SK-N-DZ (cell line): ENCODE measurements around the gene RNF212.

Experiments
- DNase-seq: peaks from one replicate; pipeline ENCODE4 v3.0.0-alpha.2; 2015; ENCODE audit warnings: low spot score

RNF212 gene

DNA sequence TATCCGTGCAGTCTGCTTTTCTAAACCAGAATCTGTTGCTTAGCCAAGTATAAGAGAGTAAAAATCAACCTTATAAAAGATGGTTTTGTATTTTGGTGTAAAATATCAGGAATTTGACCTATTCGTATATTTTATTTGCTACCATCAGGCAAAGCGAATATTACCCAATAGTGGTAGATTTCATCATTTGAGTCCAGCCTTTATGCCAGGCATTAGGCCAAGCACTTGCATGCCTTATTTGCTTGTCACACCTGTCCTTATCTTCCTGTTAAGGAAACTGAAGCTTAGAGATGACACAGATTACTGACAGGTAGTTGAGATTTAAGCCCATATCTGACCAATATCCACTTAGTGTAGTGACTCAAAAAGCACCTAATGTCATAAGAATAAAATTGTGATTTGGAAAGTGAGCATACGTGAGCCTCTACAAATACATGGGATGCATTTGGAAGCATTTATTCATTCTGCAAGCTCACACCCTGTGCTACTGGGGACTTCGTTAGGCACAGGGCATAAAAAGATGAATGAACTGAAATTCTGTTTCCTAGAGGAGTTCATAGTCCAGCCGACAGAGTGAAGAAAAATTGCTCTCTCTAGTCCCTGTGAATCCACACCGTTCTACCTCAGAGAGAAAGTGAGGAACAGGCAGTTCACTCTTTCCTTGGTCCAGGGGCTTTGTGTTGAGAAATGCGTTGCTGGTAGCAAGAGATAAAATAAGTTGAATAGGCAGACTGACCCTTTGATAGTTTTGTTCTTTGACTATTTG is 2.3 kb upstream of the RNF212 start:
- DNase-seq: no peak

DNA sequence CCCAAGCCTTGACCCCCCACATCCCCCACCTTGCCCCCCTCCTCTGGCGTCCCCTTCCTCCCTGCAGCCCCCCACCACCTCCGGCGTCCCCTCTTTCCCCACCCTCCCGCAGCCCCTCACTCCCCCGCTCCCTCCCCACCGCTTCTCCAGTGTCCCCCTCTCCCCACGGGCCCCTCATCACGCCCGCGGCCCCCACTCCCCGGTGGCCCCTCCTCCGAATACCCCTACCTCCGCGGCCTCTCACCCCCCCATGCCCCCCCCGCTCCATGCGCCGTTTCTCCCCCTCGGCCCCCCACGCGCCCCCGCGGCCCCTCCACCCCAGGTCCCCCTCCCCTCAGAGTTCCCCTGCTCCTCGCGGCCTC is 562 bp downstream of the RNF212 start:
- DNase-seq: no peak

DNA sequence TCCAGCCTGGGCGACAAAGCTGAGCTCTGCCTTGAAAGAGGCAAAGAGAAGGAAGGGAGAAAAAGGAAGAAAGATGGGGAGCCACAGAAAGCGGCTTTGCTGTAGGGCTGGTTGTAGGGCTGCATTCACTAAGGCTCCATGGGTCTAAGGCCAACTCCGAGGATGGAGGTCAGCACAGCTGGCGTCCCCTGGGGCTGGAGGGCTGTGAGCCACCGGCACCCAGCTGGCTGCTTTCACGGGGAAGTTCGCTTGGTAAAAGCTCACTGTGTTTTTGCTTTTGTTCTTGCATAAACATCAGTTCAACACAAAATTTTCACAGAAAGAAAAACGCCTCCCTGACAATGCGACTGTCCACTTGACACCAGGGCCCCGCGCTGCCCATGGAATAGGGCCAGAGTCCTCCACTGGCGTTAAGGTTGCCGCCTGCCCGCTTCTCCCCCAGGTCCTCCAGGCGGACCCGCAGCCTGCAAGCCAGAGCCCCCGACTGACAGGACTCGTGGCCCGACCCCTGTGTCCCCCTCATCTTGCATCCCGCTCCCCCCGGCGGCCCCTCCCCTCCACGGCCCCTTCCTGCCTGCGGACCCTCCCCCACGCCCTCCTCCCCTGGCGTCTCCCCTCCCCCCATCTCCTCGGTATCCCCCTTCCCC is 1.1 kb downstream of the RNF212 start:
- DNase-seq: no peak

DNA sequence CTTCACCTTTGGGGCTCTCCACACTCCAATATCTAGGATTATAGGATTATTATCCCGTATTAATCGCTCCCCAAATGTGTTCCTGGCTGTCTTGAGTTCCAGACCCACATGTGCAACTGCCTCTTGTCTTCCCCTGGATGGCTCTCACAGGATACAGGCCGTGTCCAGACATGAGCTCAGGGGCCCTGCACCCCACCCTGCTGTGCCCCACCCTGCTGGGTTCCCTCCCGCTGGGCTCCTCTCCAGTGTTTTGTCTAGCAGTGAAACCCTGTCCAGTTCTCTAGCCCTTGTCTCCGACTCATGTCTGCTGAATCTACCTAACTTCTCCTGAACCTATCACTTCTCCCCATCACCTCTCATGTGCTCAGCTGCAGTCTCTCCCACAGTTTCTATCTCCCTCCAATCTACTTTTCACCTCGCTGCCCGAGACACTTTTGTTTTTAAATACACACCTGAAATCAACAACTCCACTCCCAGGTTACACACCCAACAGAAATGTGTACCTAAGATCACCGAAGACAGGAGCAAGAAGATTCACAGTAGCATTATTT is 2.0 kb downstream of the RNF212 start:
- DNase-seq: no peak

DNA sequence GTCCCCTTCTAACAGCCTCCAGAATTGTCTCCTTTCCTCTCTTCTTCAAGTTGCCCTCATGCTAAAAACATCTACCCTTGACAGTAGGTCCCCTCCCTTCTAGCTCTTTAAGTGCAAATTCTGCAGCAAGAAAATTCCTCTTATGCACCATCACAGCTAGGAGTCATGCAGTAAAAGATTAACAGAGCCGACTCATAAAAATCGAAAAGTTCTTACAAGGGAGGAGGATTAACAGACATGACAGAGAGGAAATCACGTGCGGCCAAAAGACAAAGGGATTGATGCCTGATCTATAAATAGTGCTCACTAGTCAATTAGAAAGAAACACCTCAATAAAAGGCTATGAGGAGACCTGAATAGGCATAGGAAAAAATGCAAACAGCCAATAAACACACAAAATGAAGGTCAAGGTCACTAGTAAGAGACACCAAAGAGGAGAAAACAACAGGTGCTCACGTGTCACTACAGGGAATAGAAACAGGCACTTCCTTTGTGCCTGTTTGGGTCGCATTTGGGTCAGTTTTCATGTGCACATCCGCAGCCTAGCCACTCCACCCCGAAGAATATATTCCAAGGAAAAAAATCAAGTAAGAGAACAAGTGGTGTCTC is 3.4 kb downstream of the RNF212 start:
- no peak for DNase-seq

DNA sequence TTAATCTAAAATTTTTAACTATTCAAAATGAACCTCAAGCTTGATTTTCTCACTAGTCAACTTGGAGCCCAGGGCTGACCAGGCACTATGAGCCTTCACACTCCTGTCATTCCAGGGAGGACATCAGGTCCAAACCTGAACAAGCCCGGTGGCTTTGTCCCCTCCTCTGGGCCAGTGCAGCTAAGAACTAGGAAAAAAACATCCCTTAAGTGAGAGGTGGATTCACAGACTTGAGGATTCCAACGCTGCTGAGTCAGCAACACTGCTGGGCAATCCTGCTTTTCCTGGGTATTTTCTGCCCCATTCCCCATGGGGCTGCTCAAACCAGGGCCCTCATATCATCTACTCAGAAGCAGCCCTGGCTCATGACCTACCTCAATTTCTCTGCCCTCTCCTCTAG is 4.0 kb downstream of the RNF212 start:
- no peak for DNase-seq

DNA sequence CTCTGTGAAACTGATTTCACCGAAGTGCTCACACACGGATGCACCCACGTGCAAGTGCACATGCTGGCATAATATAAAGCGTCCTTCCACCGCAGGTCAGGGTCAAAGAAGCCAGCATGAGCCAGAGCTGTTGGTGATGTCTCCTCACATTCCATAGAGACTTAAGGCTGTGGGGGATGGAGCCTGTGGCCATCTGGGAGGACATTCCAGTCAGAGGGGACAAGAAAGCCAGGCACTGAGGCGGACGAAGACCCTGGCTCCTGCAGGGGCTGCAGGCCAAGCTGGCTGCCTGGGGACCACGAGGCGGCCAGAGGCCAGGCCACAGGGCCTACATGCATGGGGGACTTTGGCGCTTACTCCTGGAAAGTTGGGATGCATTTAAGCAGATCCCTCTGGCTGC is 7.7 kb downstream of the RNF212 start:
- DNase-seq: no peak

DNA sequence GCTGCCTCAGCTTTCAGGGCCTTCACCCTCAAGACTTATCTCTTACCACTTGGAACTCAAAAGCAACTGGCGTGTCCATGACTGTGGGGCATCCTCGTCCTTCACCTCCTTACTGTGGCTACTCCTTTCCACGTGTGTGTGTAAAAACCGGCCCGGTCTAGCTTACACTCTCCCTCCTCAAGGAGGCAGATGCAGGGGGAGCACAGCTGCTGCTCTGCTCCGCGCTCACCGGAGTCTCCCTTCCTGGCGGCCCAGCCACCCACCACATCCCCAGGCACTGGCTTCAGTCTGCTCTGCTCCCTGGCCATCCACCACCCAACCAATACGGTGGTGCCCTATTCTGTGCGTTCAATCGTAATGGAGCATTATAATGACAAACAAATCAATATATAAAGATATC is 8.3 kb downstream of the RNF212 start:
- no peak for DNase-seq

DNA sequence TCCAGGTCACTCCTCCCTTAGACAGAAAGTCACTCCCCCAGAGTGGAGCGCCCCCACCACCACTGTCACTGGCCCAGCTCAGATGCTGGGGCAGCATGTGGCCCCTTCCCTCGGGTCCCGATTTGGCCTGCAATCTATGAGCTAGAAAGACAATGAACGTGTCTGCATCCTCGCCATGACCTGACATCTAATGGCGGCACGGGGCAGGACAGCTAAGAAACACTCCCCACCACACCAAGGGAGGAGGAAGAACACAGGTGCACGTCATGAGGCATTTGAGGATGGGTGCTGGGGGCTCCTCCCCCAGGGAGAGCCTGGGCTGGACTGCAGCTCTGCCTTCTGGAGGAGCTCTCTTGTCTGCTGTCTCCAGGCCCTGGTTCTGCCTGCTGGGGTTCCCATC is 8.7 kb downstream of the RNF212 start:
- no peak for DNase-seq

DNA sequence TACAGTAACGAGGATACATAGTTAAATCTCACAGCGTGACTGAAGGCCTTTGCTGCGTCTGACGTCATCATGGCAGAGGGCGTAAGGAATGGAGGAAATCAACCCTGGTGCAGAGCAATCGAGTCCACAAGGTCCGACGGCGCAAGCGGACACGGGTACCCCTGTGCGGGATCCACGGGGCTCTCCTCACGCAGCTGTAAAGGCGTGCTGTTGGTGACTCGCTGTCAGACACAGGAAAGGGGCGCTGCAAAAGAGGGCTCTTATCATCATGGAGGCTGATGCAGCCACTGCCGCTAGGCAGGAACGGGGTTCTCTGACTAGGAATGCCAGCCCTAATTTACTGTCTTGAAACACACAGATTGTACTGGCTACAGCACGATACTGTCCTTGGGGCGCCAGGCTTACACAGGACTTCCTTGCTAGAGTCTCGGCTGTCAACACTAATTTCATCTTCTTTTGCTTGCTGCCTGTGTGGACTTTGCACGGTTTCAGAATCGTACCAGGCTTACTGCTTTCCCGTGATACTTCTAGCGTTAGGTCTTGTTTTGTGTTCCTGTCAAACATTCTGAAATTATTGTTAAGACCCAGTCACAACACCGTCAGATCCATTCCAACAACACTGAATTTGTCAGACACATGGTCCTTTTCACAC is 13.6 kb downstream of the RNF212 start:
- DNase-seq: no peak

DNA sequence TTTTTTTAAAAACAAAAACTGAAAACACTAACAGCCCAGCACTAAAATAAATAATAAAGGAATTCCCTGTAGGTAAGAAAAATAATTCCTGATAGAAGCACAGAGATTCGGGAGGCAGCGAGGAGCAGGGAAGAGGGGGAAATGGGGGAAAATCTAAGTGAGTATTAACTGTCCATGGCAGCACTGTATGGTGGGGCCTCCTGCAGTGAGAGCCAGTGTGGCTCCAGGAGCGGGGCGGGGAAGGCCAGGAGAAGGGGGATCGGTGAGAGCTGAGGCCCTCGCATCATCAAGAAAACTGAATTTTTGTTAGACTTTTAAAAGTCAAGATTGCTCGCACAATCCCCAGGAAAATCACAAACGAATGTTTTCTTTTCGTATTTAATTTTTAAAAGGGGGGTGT is 14.1 kb downstream of the RNF212 start:
- DNase-seq: no peak

DNA sequence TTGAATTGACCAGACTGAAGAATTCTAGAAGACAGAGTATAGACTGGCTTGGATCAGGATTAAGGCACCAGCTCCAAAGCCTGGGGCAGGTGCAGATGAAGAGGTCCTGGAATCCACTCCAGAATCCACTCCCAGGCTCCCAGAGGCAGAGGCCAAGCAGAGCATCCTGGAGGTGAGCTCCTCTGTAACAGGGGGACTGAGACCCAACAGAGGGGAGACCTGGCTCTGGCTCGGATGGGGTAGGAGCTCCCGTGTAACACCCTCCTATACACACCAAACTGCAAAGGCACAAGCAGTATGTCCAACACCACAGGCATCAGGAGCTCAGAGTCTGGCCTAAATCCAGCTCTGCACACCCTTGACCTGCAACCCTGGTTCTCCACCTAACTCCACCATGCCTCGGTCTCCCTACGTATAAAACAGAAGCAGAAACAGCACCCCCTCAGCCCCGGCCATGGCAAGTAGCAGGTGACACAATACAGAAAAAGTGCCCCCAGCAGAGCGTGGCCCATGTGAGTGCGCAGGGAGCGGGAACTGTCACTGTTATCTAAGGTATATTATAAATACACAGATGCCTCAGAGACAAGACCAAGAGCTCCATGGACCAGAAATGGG is 14.9 kb downstream of the RNF212 start:
- DNase-seq: no peak

DNA sequence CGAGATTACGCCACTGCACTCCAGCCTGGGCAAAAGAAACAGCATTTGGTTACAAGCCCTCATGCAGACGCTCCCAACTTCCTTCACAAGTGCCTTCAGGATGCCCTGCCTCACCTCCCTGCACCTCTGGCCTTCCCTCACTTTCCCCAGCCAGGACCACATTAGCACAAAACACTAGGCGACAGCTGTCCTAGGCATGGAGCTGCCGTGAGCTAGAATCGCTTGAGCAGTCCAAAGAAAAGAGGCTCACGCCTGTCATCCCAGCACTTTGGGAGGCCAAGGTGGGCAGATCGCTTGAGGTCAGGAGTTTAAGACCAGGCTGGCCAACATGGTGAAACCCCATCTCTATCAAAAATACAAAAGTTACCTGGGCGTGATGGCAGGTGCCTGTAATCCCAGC is 15.8 kb downstream of the RNF212 start:
- DNase-seq: no peak

DNA sequence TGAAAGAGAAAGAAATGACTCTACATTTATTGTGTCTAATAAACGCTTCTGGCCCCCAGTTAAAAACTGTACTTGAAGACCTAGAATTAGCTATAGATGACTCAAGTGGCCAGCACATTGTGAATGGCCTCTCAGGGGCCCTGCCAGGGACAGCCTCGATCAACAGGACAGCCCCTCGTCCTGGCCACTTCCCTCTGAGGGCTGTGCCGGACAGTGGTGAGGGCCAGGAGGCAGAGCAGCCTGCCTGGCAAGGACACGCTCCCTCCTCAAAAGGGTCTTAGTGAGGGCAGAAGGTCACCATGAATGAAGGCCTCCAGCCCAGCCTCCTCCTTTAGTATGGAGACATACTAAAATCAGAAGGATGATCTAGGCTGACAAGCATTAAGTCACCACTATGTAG is 16.5 kb downstream of the RNF212 start:
- no peak for DNase-seq

DNA sequence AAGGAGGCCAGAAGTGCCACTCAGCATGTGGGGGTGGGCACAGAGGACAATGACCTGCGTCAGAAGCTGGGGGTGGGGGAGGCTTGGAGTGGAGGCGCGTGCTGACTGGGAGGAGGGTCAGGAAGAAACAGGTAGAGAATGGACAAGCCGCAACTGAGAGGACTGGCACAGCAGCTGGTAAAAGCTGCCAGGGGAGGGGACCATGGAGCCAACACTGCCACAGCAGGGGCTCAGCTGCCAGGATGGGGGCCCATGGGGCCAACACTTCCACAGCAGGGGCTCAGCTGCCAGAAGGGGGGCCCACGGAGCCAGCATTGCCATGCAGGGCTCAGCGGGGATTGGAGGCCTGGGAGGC is 19.1 kb downstream of the RNF212 start:
- no peak for DNase-seq

DNA sequence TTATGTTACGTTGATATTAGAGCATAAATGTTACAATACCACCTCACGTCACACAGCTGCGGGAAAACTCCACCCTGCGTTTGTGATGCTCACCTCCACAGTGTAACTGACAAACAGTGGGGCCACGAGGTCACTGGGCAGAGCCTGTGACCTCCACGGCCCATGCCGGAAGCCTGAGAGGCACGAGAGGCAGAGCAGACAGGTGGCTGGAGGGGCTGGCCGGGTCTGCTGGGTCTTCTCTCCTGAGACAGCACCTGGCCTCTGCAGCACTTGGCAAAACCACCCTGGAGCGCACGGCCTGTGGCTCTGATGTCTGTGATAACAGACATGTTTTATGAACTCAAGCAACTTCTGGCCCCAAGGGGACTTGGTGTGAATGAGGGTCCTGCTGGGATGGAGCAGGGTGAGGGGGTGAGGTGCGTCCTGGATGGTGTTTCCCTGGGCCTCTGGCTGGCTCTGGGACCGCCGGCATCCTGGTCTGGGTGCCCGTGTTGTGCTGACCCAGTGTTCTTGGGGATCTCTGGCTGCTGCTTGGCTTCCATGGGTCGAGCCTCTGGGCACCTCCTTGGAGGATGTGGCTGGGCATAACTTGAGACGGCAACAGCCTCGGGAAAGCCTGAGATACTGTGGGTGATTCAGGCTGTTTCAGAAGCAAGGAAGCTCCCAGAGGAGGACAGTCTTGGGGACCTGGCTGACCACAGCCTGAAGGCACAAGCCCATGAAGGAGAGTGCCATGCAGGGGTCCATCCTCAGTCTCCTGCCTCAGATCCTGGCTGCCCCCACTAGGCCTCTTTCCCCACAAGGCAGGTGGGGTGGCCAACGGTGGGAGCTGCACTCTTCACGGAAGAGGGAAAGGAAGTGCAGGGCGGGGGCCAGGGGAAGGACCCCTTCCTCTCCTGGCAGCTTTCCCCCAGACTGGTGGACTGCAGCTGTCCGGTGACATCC is 19.7 kb downstream of the RNF212 start:
- DNase-seq: no peak

DNA sequence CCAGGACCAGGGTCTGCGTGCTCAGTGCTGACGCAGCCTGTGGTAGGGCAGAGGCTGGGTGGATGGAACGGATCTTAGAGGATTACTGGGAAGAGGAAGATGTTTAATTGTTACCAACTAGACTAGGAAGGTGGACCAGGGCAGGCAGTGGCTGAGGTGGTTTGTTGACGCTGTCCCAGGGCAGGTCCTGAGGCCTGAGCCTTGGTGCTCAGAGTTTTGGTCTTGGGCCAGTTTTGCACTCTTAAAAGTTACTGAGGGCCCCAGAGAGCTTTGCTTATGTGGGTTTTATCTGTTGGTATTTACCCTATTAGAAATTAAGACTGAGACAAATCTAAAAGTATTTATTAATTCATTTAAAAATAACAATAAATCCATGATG is 20.4 kb downstream of the RNF212 start:
- DNase-seq: no peak

DNA sequence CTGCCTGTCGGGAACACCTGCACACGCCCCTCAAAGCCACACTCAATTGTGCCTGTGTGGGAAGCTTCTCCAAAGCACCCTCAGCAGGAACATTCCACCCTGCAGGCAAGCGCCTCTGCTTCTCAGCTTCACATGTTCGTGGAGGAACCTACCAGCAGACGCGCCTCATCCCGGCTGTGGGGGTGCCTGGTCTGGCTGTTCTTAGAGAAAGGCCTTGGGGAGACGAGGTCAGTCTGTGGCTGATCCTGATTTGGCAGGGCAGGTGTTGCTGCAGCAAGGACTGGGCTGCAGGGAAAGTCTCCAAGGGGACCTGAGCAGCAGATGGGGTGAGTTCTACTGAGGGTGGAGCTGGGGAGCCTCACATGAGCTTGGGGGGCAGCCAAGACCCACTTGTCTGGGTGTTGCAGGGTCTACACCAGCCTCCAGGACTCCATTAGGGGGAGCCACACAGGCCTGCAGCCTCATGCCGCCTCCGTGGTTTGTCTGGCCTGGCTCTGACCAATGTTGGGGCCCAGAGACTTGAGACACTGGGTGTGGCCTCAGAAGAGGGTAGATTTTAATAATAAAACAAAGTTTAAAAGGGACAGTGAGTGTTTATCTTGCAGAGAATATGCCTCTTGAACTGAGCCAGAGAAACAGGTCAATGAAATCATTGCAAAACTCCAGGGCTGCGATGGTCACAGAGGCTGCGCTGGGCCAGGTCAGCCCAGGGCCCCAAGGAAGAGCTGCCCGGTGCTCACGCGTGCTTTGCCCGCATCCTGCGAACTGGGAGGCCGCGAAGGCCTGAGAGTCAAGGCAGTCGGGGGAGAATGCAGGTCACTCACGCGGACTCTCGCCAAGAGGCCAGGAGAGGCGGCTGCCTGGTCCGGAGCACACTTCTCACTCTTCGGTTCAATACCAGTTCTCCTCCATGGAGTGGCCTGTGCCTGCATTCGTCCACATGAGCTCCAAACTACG is 21.1 kb downstream of the RNF212 start:
- no peak for DNase-seq

DNA sequence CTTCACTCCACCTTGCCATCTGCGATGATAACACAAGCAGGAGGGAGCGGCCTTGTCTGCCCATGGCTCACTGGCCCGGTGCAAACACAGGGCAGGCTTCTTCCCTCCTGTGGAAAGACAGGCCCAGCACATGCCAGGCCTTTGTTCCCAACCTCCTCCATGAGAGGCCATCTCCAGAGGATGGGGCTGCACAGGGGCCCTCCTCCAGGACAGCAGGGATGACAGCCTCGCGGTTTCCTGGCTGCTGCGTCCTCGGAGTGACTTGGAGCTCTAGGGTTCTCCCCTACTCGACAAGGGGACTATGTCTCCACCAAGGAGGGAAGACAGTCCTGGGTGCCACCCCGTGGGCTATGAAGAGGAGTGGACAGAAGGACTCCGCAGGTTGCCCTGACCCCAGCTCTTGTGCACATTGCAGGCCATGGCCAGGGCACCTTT is 21.8 kb downstream of the RNF212 start:
- no peak for DNase-seq
